ENCODE results near the gene FSTL1. TPM values are rescaled to one million over a fixed set of nuclear protein-coding genes. Genes with fewer than 3 reads are reported as not detected.

Gene FSTL1
- total RNA-seq, 4 donors from 2014 or later: 311 to 1,355 (median 418) TPM

DNA sequence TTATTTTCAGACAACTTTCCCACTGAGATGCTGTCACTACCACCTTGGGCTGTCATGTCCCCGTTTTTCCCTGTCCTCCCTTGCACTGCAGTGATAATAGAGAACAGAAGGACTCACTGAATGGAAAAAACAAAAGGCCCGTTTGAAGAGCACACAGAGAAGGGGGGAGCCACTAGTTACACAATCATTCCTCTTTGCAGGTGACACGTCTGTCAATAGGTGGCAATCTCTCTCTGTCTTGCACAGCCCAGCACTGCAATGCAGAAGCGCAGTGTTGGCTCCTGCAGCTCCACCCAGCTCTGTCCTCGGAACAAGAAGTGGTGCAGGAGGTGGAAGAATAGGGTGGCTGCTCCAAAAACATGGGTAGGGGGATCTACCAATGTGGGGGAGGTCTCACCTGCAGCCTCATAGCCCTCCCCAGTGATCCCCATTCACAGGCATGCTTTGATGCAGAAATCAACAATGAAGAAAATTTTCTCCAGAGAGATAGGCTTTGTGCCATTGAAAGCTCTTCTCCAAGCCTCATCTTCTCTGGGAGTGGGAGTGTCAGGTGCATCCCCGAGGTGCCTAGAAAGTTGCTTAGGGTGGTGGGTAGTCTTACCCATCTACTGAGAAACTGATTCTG is 31.8 kb downstream of the FSTL1 start:
- intact Hi-C loops (cut with DNase I; ENCODE audit: low total_unique reads): loop anchor here (10.0 kb wide), 1 partner anchor 174 kb away; no protein-coding TSS in a partner anchor
- Histone ChIP-seq H3K9me3 (no peaks in the 10 kb centered on the region), H3K36me3 (no peaks in the 10 kb centered on the region), H3K27me3 (no peaks in the 10 kb centered on the region), H3K4me3 (no peak overlapping the region), H3K27ac (peak overlapping the region in 1 of 2 donors; percentile 80), H3K4me1 (peaks cover 13 to 14% of the 10 kb centered on the region in 2 donors)
- DNase-seq: no peak
- no peak for TF ChIP-seq POLR2A (IDR thresholded peaks at IDR 0.05)
- TF ChIP-seq, protein P1, sequence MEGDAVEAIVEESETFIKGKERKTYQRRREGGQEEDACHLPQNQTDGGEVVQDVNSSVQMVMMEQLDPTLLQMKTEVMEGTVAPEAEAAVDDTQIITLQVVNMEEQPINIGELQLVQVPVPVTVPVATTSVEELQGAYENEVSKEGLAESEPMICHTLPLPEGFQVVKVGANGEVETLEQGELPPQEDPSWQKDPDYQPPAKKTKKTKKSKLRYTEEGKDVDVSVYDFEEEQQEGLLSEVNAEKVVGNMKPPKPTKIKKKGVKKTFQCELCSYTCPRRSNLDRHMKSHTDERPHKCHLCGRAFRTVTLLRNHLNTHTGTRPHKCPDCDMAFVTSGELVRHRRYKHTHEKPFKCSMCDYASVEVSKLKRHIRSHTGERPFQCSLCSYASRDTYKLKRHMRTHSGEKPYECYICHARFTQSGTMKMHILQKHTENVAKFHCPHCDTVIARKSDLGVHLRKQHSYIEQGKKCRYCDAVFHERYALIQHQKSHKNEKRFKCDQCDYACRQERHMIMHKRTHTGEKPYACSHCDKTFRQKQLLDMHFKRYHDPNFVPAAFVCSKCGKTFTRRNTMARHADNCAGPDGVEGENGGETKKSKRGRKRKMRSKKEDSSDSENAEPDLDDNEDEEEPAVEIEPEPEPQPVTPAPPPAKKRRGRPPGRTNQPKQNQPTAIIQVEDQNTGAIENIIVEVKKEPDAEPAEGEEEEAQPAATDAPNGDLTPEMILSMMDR (IDR thresholded peaks at IDR 0.05): peak in 2 of 4 experiments; percentile 16 to 45

DNA sequence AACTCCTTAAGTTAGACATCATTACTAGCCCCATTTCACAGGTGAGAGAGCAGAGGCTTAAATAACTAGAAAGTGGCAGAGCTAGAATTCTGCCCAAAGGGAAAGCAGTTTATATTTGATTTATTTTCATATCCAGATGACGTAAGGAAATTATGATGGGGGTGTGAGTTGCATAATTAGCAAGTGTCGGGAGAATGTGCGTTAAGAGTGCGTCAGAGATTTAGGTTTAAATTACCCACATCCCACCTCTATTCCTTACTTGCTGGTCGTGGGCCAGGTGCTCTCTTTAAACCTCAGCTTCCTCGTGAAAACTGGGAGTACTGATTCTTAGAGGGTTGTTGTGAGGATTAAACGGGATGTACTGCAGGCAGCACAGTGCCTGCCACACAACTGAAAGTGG is 32.3 kb downstream of the FSTL1 start:
- H3K27me3 ChIP-seq: no peaks in the 10 kb centered on the region
- H3K4me3 ChIP-seq: no peak overlapping the region
- intact Hi-C loops (cut with DNase I; ENCODE audit: low total_unique reads): loop anchor here (10.0 kb wide), 1 partner anchor 174 kb away; no protein-coding TSS in a partner anchor
- H3K4me1 ChIP-seq: peaks cover 10 to 14% of the 10 kb centered on the region in 2 donors
- H3K36me3 ChIP-seq: no peaks in the 10 kb centered on the region
- H3K27ac ChIP-seq: peak overlapping the region in 1 of 2 donors; percentile 80
- TF ChIP-seq, protein P1 (IDR thresholded peaks at IDR 0.05): no peak
- no peak for TF ChIP-seq POLR2A (IDR thresholded peaks at IDR 0.05)
- no peak for DNase-seq
- no peaks in the 10 kb centered on the region for H3K9me3 ChIP-seq

DNA sequence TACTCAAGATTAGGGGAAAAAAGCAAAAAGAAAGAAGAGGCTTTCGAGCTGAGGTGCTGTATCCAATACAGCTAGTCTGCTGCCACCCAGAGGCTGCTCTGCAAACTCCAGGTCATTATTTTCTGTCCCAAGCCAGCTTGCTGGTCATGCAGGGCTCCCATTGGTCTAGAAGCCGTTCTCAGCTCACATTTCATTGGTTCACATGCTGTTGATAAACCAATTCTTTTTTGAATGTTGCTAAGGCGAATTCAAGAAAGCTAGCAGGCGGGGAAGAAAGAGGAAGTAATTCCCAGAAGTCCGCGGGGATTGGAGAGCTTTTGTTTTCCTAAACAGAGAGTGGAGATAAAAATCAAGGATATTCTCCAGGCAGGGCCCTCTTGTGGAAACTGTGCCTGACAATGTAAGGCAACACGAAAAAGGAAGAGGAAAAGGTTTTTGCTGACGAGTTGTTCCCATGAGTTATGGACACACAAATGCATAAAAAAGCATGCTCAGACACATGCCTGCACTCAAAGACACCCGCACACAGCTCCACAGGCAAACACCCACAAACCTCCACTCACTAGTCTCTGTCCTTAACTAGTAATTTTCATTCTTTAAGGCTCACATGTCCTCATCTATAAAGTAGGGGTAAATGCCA is 33.4 kb downstream of the FSTL1 start:
- peaks cover 10 to 14% of the 10 kb centered on the region in 2 donors for H3K4me1 ChIP-seq
- H3K36me3 ChIP-seq: no peaks in the 10 kb centered on the region
- peak overlapping the region; percentile 50 to 80 for H3K27ac ChIP-seq
- H3K4me3 ChIP-seq: peak overlapping the region; percentile 11 to 27
- peak; percentile 88 to 94 for DNase-seq
- H3K9me3 ChIP-seq: no peaks in the 10 kb centered on the region
- intact Hi-C loops (cut with DNase I; ENCODE audit: low total_unique reads): loop anchor here (10.0 kb wide), 1 partner anchor 173 kb away; no protein-coding TSS in a partner anchor
- no peaks in the 10 kb centered on the region for H3K27me3 ChIP-seq
- TF ChIP-seq POLR2A (IDR thresholded peaks at IDR 0.05): peak in 1 of 2 donors; percentile 53
- TF ChIP-seq, protein P1 (IDR thresholded peaks at IDR 0.05): peak; percentile 79 to 91 (median 86)

DNA sequence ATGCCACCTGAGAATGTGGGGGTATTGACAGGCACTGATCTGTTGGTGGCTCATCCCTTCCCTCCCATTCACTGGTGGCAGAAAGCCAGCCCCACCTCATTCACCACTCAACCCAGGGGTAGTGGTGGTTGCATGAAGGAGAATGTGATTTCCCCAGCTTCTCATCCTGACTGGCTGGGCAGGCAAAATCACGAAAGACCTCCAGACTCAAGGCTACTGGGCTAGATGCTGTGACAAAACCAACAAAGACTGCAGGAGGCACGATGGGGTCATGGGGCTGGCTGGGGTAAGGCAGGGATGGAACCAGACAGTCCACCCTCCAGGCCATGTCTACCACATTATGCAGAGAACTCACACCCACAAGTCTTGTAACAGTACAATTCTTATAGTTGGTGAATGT is 33.9 kb downstream of the FSTL1 start:
- H3K4me1 ChIP-seq: peaks cover 10 to 14% of the 10 kb centered on the region in 2 donors

More for the DNA sequence above, 33.9 kb downstream of the FSTL1 start:
- DNase-seq: no peak
- H3K36me3 ChIP-seq: no peaks in the 10 kb centered on the region
- peak overlapping the region; percentile 50 to 69 for H3K27ac ChIP-seq
- no peaks in the 10 kb centered on the region for H3K9me3 ChIP-seq
- peak overlapping the region in 1 of 2 donors; percentile 4 for H3K4me3 ChIP-seq
- intact Hi-C loops (cut with DNase I; ENCODE audit: low total_unique reads): loop anchor here (10.0 kb wide), 1 partner anchor 172 kb away; no protein-coding TSS in a partner anchor
- H3K27me3 ChIP-seq: no peaks in the 10 kb centered on the region
- no peak for TF ChIP-seq POLR2A (IDR thresholded peaks at IDR 0.05)
- TF ChIP-seq, protein P1 (IDR thresholded peaks at IDR 0.05): no peak

Measured in uterus (tissue), 4 donors.